HEK293 (cell line): ENCODE measurements around the gene HSP90AA1.

ENCODE experiments used
- CTCF ChIP-seq: fragments of 450-650 bp; formaldehyde crosslinking; IDR thresholded peaks from 2 replicates; pipeline ENCODE4 v1.5.1; 2016; ENCODE audit warnings: missing biosample characterization, missing genetic modification characterization
- INSM2 ChIP-seq: fragments of 450-650 bp; formaldehyde crosslinking; IDR thresholded peaks from 2 replicates; pipeline ENCODE4 v1.5.1; 2016; ENCODE audit warnings: missing biosample characterization, missing genetic modification characterization
- SETDB1 ChIP-seq: IDR thresholded peaks from one replicate; pipeline ENCODE4 v1.6.1; 2017; ENCODE audit warnings: mild to moderate bottlenecking, low read length, moderate library complexity, mixed read lengths; ENCODE audit not compliant: insufficient read length
- ZBTB1 ChIP-seq: fragments of 450-650 bp; formaldehyde crosslinking; IDR thresholded peaks from 2 replicates; pipeline ENCODE4 v1.5.1; 2016; ENCODE audit warnings: missing biosample characterization, missing genetic modification characterization
- ZNF138 ChIP-seq: fragments of 450-650 bp; formaldehyde crosslinking; IDR thresholded peaks from 2 replicates; pipeline ENCODE4 v1.5.1; 2016; ENCODE audit warnings: missing biosample characterization, missing genetic modification characterization, borderline replicate concordance
- ZNF16 ChIP-seq: fragments of 450-650 bp; formaldehyde crosslinking; IDR thresholded peaks from 2 replicates; pipeline ENCODE4 v1.5.1; 2016; ENCODE audit warnings: low read depth, missing biosample characterization, missing genetic modification characterization
- ZNF2 ChIP-seq: fragments of 450-650 bp; formaldehyde crosslinking; IDR thresholded peaks from 2 replicates; pipeline ENCODE4 v1.5.1; 2016; ENCODE audit warnings: missing biosample characterization, missing genetic modification characterization
- ZNF23 ChIP-seq: fragments of 450-650 bp; formaldehyde crosslinking; IDR thresholded peaks from 2 replicates; pipeline ENCODE4 v1.5.1; 2016; ENCODE audit warnings: missing biosample characterization, missing genetic modification characterization, borderline replicate concordance
- ZNF292 ChIP-seq: fragments of 450-650 bp; formaldehyde crosslinking; IDR thresholded peaks from 2 replicates; pipeline ENCODE4 v1.5.1; 2016; ENCODE audit warnings: low read depth, missing biosample characterization, missing genetic modification characterization, borderline replicate concordance
- ZNF302 ChIP-seq: fragments of 450-650 bp; formaldehyde crosslinking; IDR thresholded peaks from 2 replicates; pipeline ENCODE4 v1.5.1; 2016; ENCODE audit warnings: missing biosample characterization, missing genetic modification characterization, low read depth
- ZNF350 ChIP-seq: fragments of 450-650 bp; formaldehyde crosslinking; IDR thresholded peaks from 2 replicates; pipeline ENCODE4 v1.5.0; 2017; ENCODE audit warnings: missing biosample characterization, mild to moderate bottlenecking, missing genetic modification characterization
- ZNF510 ChIP-seq: fragments of 450-650 bp; formaldehyde crosslinking; IDR thresholded peaks from 2 replicates; pipeline ENCODE4 v1.5.1; 2018; ENCODE audit warnings: mild to moderate bottlenecking, missing genetic modification characterization, missing biosample characterization; ENCODE audit not compliant: insufficient replicate concordance
- ZNF530 ChIP-seq: fragments of 450-650 bp; formaldehyde crosslinking; IDR thresholded peaks from 2 replicates; pipeline ENCODE4 v1.5.1; 2016; ENCODE audit warnings: low read depth, missing biosample characterization, missing genetic modification characterization
- ZSCAN30 ChIP-seq: fragments of 450-650 bp; IDR thresholded peaks from 2 replicates; pipeline ENCODE4 v1.5.1; 2018; ENCODE audit warnings: missing biosample characterization, mild to moderate bottlenecking, missing genetic modification characterization, moderate library complexity

- no peak for TF ChIP-seq CTCF (tag by site-specific recombination)
- no peak for TF ChIP-seq ZNF350 (tag by site-specific recombination)
- TF ChIP-seq SETDB1, result no peak
- TF ChIP-seq ZSCAN30, result no peak
- TF ChIP-seq ZNF16 (tag by site-specific recombination), result no peak
- TF ChIP-seq ZNF138, result no peak
- no peak for TF ChIP-seq ZNF2 (tag by site-specific recombination)
- TF ChIP-seq ZNF23 (tag by site-specific recombination), result no peak
- no peak for TF ChIP-seq ZNF292 (tag by site-specific recombination)
- TF ChIP-seq ZNF510 (tag by site-specific recombination), result no peak
- no peak for TF ChIP-seq INSM2
- TF ChIP-seq ZNF530, result no peak
- TF ChIP-seq ZNF302 (tag by site-specific recombination), result no peak
- TF ChIP-seq ZBTB1 (tag by site-specific recombination), result no peak
Measured at GRCh38 chr14:102124419-102124818, 37.6 kb upstream of the HSP90AA1 start.
